Measurements from ENCODE around the gene LZIC.

DNA sequence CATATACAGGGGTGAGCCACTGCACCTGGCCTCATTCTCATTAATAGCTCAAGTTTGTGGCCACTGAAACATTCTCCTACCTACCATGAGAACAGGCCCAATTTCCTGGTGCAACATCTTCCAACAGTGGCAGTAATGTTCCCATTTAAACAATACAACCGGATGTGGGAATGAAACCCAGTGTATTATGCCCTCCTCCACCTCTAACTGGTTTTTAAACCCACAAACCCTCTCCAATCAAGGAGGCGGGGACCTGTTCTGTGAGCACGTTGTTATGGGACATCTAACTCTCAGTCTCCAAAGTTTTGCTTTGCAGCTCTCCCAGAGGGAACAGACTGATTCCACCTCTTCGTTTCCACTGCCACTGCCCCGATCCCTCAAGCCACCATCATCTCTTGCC is 35.8 kb downstream of the LZIC start:
- no peak for TF ChIP-seq EZH2 (IDR thresholded peaks at IDR 0.05; ENCODE audit: low read length, missing control alignments)
- TF ChIP-seq, protein P1, sequence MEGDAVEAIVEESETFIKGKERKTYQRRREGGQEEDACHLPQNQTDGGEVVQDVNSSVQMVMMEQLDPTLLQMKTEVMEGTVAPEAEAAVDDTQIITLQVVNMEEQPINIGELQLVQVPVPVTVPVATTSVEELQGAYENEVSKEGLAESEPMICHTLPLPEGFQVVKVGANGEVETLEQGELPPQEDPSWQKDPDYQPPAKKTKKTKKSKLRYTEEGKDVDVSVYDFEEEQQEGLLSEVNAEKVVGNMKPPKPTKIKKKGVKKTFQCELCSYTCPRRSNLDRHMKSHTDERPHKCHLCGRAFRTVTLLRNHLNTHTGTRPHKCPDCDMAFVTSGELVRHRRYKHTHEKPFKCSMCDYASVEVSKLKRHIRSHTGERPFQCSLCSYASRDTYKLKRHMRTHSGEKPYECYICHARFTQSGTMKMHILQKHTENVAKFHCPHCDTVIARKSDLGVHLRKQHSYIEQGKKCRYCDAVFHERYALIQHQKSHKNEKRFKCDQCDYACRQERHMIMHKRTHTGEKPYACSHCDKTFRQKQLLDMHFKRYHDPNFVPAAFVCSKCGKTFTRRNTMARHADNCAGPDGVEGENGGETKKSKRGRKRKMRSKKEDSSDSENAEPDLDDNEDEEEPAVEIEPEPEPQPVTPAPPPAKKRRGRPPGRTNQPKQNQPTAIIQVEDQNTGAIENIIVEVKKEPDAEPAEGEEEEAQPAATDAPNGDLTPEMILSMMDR (conservative IDR thresholded peaks at IDR 0.05 in 1 of 2, IDR thresholded peaks at IDR 0.05 in 1 of 2; ENCODE audit: low read depth in 1 of 2, low read length in 2 of 2), result no peak
